Measurements from ENCODE around the gene BPIFB2. TPM values are rescaled to one million over a fixed set of nuclear protein-coding genes. Genes with fewer than 3 reads are reported as not detected.

The BPIFB2 gene
- total RNA-seq, 1 experiment from 2014 or later, result not detected

DNA sequence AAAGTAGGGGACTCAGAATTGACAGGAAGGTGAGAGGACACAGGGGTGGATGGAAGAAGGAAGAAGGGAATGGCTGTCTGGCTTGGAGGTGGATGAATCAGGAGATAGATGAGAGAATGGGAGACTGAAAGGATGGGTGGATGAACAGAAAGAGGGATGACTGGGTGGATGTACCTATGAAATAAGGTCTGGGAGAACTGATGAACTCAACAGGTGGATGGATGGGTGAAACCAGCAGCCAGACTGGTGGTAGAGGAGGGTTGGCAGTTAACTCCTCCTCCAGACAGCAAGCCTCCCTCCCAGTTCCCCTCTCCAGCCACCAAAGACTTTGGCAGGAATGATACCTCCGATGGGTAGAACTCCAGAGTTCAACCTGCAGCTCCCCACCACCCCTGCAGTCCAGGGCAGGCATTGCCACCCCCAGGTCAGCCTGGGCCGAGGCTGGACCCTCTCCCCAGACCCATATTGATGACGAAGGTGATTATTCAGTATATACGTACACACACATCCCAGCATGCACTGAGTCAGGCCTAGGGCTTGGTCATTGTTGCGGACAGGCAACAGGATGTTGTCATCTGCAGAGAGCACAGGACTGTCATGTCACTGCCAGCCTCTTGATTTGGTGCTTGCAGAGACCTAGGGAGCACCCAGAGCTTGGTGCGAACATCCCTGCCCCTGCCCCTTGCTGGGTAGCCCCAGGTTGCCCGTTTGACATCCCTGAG lies 5.3 kb upstream of the BPIFB2 start:
- H3K4me3 ChIP-seq (ENCODE audit: low read depth in 2 of 2, low read length in 2 of 2), result no peak overlapping the region
- TF ChIP-seq, protein P1, sequence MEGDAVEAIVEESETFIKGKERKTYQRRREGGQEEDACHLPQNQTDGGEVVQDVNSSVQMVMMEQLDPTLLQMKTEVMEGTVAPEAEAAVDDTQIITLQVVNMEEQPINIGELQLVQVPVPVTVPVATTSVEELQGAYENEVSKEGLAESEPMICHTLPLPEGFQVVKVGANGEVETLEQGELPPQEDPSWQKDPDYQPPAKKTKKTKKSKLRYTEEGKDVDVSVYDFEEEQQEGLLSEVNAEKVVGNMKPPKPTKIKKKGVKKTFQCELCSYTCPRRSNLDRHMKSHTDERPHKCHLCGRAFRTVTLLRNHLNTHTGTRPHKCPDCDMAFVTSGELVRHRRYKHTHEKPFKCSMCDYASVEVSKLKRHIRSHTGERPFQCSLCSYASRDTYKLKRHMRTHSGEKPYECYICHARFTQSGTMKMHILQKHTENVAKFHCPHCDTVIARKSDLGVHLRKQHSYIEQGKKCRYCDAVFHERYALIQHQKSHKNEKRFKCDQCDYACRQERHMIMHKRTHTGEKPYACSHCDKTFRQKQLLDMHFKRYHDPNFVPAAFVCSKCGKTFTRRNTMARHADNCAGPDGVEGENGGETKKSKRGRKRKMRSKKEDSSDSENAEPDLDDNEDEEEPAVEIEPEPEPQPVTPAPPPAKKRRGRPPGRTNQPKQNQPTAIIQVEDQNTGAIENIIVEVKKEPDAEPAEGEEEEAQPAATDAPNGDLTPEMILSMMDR (IDR thresholded peaks at IDR 0.05), result no peak
- TF ChIP-seq, protein P2, sequence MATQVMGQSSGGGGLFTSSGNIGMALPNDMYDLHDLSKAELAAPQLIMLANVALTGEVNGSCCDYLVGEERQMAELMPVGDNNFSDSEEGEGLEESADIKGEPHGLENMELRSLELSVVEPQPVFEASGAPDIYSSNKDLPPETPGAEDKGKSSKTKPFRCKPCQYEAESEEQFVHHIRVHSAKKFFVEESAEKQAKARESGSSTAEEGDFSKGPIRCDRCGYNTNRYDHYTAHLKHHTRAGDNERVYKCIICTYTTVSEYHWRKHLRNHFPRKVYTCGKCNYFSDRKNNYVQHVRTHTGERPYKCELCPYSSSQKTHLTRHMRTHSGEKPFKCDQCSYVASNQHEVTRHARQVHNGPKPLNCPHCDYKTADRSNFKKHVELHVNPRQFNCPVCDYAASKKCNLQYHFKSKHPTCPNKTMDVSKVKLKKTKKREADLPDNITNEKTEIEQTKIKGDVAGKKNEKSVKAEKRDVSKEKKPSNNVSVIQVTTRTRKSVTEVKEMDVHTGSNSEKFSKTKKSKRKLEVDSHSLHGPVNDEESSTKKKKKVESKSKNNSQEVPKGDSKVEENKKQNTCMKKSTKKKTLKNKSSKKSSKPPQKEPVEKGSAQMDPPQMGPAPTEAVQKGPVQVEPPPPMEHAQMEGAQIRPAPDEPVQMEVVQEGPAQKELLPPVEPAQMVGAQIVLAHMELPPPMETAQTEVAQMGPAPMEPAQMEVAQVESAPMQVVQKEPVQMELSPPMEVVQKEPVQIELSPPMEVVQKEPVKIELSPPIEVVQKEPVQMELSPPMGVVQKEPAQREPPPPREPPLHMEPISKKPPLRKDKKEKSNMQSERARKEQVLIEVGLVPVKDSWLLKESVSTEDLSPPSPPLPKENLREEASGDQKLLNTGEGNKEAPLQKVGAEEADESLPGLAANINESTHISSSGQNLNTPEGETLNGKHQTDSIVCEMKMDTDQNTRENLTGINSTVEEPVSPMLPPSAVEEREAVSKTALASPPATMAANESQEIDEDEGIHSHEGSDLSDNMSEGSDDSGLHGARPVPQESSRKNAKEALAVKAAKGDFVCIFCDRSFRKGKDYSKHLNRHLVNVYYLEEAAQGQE (IDR thresholded peaks at IDR 0.05; ENCODE audit: insufficient read depth in 1 of 2, low read depth in 2 of 2, low read length in 1 of 2), result no peak
- TF ChIP-seq SIN3A (IDR thresholded peaks at IDR 0.05; ENCODE audit: borderline replicate concordance, insufficient read depth, low read depth, low read length), result no peak
- TF ChIP-seq POLR2AphosphoS5 (IDR thresholded peaks at IDR 0.05; ENCODE audit: low read depth, low read length), result no peak
- TF ChIP-seq TCF7L2 (IDR thresholded peaks at IDR 0.05; ENCODE audit: low read depth, low read length), result no peak
- ATAC-seq (no peak), DNase-seq (ENCODE audit: low read depth, low spot score) (no peak)
- no peaks in the 10 kb centered on the region for H3K36me3 ChIP-seq (ENCODE audit: control insufficient read depth, insufficient read depth, low read length)
- H3K27me3 ChIP-seq (ENCODE audit: control insufficient read depth, insufficient read depth, low read length), result no peaks in the 10 kb centered on the region; the same call in 1 of the 2 replicates
- intact Hi-C loops (cut with micrococcal nuclease; ENCODE audit: unreplicated experiment) (no loop called here), in situ Hi-C loops (cut with HindIII; ENCODE audit: low pct_unique_long_range_greater_than_20kb, low sequenced_read_pairs) (no loop called here)
- H3K27ac ChIP-seq (ENCODE audit: low read length), result no peak overlapping the region
- CTCF ChIA-PET, result no interaction called here
- no peaks in the 10 kb centered on the region for H3K9me3 ChIP-seq (ENCODE audit: control insufficient read depth, insufficient read depth, low read depth, low read length)
- no peaks in the 10 kb centered on the region for H3K4me1 ChIP-seq (ENCODE audit: control insufficient read depth, insufficient read depth, low read length)
- POLR2A ChIA-PET, result no interaction called here
- BruUV-seq (replicated peaks), result no TSS peak

DNA sequence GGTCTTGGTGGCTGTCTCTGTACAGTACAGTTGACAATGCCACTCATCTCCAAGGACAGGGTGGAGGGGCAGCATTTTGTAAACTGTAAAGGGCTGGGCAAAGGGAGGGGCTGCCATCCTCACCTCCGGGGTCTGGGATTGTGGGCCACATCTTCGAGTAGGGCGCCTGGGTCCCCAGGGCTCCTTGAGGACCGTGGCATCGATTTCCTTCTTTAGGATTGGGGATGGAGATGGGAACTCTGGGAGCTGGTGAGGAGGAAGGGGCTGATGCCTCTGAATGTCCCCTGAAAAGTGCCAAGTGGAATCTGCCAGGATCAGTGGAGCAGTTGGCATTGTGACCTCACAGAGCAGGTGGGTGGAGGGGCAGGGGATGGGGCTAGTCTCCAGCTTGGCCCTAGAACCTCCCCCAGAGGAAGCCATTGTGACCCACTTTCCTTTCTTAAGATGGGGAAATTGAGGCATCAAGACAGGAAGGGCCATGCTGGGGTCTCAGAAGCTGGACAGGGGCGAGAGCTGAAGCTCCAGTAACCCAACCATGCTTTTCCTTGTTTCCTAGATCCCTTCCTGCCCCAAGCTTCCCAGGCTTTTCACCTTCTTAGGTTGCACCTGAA lies 3.3 kb upstream of the BPIFB2 start, which contains the start of gene SUN5:
Gene SUN5, minus strand, starts transcription at position 293 of the 611 bp plus-strand sequence. Its CDS starts 93 bp downstream, at position 200.
- ATAC-seq (no peak), DNase-seq (ENCODE audit: low read depth, low spot score) (no peak)
- no peak within 1 kb of the TSS for H3K4me3 ChIP-seq (ENCODE audit: low read depth in 2 of 2, low read length in 2 of 2)
- no peaks in the 10 kb centered on the region; the same call in 1 of the 2 replicates for H3K27me3 ChIP-seq (ENCODE audit: control insufficient read depth, insufficient read depth, low read length)
- no peaks in the 10 kb centered on the region for H3K9me3 ChIP-seq (ENCODE audit: control insufficient read depth, insufficient read depth, low read depth, low read length)
- intact Hi-C loops (cut with micrococcal nuclease; ENCODE audit: unreplicated experiment) (no loop called here), in situ Hi-C loops (cut with HindIII; ENCODE audit: low pct_unique_long_range_greater_than_20kb, low sequenced_read_pairs) (no loop called here)
- peaks cover under 1% of the 10 kb centered on the region; the same call in 1 of the 2 replicates for H3K4me1 ChIP-seq (ENCODE audit: control insufficient read depth, insufficient read depth, low read length)
- no peaks in the 10 kb centered on the region for H3K36me3 ChIP-seq (ENCODE audit: control insufficient read depth, insufficient read depth, low read length)
- H3K27ac ChIP-seq (ENCODE audit: low read length), result no peak within 1 kb of the TSS
- BruUV-seq (replicated peaks), result no TSS peak
- TF ChIP-seq TCF7L2 (IDR thresholded peaks at IDR 0.05; ENCODE audit: low read depth, low read length) (no peak), SIN3A (IDR thresholded peaks at IDR 0.05; ENCODE audit: borderline replicate concordance, insufficient read depth, low read depth, low read length) (no peak), POLR2AphosphoS5 (IDR thresholded peaks at IDR 0.05; ENCODE audit: low read depth, low read length) (no peak)
- TF ChIP-seq, protein P2 (IDR thresholded peaks at IDR 0.05; ENCODE audit: insufficient read depth in 1 of 2, low read depth in 2 of 2, low read length in 1 of 2), result no peak
- TF ChIP-seq, protein P1 (IDR thresholded peaks at IDR 0.05), result no peak
- CTCF ChIA-PET, result interaction anchor here (0.6 to 0.9 kb wide), 2 partner anchors 12 to 84 kb away, joined by 4 to 6 read pairs; no protein-coding TSS in a partner anchor
- POLR2A ChIA-PET, result no interaction called here

Data from Panc1 (cell line).